Thoracic aorta (tissue), 2 donors: ENCODE measurements around the gene CIB2. TPM values are rescaled to one million over a fixed set of nuclear protein-coding genes. Genes with fewer than 3 reads are reported as not detected.
A peak's percentile ranks its signal among the peaks of the same experiment; 100 is the strongest.

ENCODE experiments used
- ATAC-seq: fragments of 150-250 bp; one replicate; pipeline ENCODE4 v1.8.0; 2017; ENCODE audit warnings: low read depth; ENCODE audit not compliant: insufficient number of reproducible peaks, low FRiP score
- DNase-seq: peaks from one replicate; pipeline ENCODE4 v3.0.0-alpha.2; 2020; ENCODE audit warnings: low spot score
- H3K27ac ChIP-seq, 2 donors: fragments of 200-600 bp; sonication (generic); 1 replicate in 1 of 2; 2 replicates in 1 of 2; pipeline ENCODE4 v1.5.1; 2016; ENCODE audit warnings: mild to moderate bottlenecking in 2 of 2, moderate library complexity in 2 of 2
- H3K27me3 ChIP-seq: fragments of 200-600 bp; sonication (generic); replicated peaks from 2 replicates; pipeline ENCODE4 v1.6.0; 2016; ENCODE audit warnings: mild to moderate bottlenecking; ENCODE audit not compliant: insufficient read depth
- H3K36me3 ChIP-seq: fragments of 200-600 bp; sonication (generic); one replicate; pipeline ENCODE4 v1.5.1; 2016
- H3K4me1 ChIP-seq, 2 donors: fragments of 200-600 bp; sonication (generic); 1 replicate in 1 of 2; 2 replicates in 1 of 2; pipeline versions ENCODE4 v1.5.1 to v1.6.0; 2016; ENCODE audit warnings: low read depth in 2 of 2, mild to moderate bottlenecking in 1 of 2; ENCODE audit not compliant: control insufficient read depth in 1 of 2
- H3K4me3 ChIP-seq: fragments of 200-600 bp; sonication (generic); 2 replicates; pipeline ENCODE4 v1.5.1; 2016; ENCODE audit warnings: mild to moderate bottlenecking
- H3K9me3 ChIP-seq: fragments of 200-600 bp; sonication (generic); 2 replicates; pipeline ENCODE4 v1.5.1; 2016
- total RNA-seq, 2 donors: library from RNA; depleted of rRNA; stranded (reverse); fragments of >200 nt; gene quantifications; one replicate each; pipeline versions ENCODE4 v1.1.0 to v1.2.3, GENCODE V29; 2016
- TF ChIP-seq, protein P1 (sequence below): fragments of 200-600 bp; sonication (generic); IDR thresholded peaks from one replicate; pipeline ENCODE4 v1.5.1; 2019; ENCODE audit warnings: antibody characterized with exemption

Gene CIB2
- total RNA-seq, 2 donors from 2014 or later = 1.2 to 7.9 TPM

DNA sequence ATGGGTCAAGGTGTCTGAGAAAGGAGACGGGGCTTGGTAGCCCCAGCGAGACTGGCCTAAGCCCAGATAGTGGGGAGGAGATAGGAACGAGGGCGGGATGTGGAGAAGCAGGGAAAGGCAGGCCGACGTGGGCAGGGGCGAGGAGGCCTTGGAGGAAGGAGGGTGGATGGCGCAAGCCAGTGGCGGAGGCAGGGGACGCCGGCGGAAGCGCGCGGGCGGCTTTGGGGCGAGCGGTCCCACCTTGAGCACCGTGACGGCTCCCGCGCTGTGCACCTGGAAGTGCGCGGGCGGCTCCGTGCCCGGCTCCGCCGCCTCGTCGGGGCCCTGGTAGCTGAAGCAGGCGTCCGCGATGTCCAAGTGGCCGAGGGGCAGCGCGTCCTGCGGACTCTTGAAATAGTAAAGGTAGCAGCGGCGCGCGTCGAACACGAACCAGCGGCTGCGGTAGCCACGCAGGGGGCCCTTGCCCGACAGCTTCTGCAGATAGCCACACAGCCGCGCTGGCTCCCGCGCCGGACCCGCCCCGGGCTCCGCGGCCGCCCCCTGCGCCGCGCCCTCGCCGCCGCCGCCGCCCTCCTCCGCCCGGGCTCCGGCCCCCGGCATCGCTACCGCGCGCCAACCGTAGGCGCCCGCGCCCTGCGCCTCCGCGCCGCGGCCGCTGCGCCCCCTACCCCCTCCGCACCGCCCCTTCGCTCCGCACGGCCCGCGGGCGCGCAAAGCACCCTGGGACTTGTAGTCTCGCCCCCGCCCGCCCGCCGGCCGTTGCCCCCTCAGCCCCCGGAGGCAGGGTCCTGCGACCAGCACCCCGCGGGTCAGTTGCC, 54.0 kb downstream of the CIB2 start, which contains the start of gene TBC1D2B:
Gene TBC1D2B (minus strand): TSS at position 659 of the 818 bp plus-strand sequence. CDS start 59 bp downstream, at position 600.
- peak within 1 kb of the TSS; percentile 77 to 88 for H3K27ac ChIP-seq
- no peaks in the 10 kb centered on the region for H3K27me3 ChIP-seq
- H3K9me3 ChIP-seq = no peaks in the 10 kb centered on the region
- ATAC-seq = no peak
- H3K4me3 ChIP-seq = peak within 1 kb of the TSS; percentile 94
- no peak for DNase-seq
- H3K36me3 ChIP-seq = no peaks in the 10 kb centered on the region
- H3K4me1 ChIP-seq = peaks cover 19 to 48% of the 10 kb centered on the region in 2 donors
- TF ChIP-seq, protein P1, sequence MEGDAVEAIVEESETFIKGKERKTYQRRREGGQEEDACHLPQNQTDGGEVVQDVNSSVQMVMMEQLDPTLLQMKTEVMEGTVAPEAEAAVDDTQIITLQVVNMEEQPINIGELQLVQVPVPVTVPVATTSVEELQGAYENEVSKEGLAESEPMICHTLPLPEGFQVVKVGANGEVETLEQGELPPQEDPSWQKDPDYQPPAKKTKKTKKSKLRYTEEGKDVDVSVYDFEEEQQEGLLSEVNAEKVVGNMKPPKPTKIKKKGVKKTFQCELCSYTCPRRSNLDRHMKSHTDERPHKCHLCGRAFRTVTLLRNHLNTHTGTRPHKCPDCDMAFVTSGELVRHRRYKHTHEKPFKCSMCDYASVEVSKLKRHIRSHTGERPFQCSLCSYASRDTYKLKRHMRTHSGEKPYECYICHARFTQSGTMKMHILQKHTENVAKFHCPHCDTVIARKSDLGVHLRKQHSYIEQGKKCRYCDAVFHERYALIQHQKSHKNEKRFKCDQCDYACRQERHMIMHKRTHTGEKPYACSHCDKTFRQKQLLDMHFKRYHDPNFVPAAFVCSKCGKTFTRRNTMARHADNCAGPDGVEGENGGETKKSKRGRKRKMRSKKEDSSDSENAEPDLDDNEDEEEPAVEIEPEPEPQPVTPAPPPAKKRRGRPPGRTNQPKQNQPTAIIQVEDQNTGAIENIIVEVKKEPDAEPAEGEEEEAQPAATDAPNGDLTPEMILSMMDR = no peak

DNA sequence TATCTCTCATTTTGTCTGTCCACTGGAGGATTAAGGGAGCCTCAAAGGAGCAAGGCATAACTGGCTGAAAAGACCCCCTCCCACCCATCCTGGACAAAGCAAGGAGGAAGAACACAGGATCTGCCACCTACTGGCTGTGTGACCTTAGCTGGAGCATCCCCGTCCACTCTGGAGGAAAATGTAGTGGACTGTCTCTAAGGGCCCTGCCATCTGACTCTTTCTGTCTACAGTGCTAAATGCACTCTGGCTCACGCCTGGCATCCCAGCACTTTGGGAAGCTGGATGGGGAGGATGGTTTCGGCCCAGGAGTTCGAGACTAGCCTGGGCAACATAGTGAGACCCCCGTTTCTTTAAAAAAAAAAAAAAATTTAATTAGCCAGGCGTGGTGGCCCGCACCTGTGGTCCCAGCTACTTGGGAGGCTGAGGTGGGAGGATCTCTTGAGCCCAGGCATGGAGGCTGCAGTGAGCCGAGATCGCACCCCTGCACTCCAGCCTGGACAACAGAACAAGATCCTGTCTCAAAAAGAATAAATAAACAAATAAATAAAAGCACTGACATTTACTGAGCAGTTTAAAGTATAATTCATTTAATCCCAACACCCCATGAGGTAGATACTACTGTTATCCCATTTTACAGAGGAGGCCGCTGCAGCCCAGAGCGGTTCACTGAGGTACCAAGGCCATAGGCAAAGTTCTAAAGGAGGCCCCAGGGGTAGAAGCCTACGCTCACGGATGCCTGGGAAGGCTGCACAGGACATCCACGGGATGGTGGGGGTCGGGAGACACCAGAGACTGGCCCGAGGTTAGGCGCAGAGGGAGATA, 54.8 kb downstream of the CIB2 start:
- H3K9me3 ChIP-seq = no peaks in the 10 kb centered on the region
- H3K4me1 ChIP-seq = peaks cover 25 to 57% of the 10 kb centered on the region in 2 donors
- no peaks in the 10 kb centered on the region for H3K27me3 ChIP-seq
- peak overlapping the region; percentile 77 to 88 for H3K27ac ChIP-seq
- DNase-seq (no peak), ATAC-seq (no peak)
- TF ChIP-seq, protein P1 = no peak
- peak overlapping the region; percentile 94 for H3K4me3 ChIP-seq
- H3K36me3 ChIP-seq = no peaks in the 10 kb centered on the region

DNA sequence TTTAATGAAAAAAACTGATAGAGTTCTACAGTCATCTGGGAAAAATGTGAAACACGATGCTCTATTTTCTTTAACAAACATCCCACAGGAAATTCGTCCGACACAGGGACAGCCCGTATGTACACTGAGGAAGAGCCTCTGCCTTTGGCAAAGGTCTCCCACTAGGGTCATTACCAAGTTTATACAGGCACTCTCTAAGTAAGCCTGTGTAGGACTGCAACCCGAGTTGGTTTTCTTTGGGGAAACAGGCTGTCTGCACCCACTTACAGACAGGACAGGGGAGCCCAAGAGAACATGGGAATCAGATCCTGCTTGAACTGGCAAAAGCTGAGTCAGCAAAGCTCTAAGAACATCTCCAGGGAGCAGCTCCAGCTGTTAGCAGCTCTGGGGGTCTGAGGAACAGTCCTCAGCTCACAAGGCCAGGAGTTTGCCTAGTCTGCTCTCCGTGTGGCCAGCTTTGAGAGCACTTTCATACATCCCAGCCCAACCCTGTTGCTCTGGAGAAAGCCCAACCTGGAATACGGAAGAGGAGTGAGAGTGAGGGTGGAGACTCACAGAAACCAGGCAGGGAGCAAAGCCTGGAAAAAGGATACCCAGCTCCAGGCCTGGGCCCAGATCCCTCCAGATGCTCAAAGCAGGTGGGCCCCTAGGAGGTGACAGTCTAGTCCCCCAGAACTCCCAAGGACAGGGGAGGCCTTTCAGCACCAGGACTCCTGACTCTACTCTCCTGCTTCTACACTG, 55.6 kb downstream of the CIB2 start:
- H3K27ac ChIP-seq = peak overlapping the region; percentile 77 to 88
- H3K9me3 ChIP-seq = no peaks in the 10 kb centered on the region
- no peaks in the 10 kb centered on the region for H3K27me3 ChIP-seq
- ATAC-seq = peak; percentile 77
- DNase-seq = no peak
- peaks cover 32 to 64% of the 10 kb centered on the region in 2 donors for H3K4me1 ChIP-seq
- no peaks in the 10 kb centered on the region for H3K36me3 ChIP-seq
- TF ChIP-seq, protein P1 = no peak
- peak overlapping the region; percentile 94 for H3K4me3 ChIP-seq

DNA sequence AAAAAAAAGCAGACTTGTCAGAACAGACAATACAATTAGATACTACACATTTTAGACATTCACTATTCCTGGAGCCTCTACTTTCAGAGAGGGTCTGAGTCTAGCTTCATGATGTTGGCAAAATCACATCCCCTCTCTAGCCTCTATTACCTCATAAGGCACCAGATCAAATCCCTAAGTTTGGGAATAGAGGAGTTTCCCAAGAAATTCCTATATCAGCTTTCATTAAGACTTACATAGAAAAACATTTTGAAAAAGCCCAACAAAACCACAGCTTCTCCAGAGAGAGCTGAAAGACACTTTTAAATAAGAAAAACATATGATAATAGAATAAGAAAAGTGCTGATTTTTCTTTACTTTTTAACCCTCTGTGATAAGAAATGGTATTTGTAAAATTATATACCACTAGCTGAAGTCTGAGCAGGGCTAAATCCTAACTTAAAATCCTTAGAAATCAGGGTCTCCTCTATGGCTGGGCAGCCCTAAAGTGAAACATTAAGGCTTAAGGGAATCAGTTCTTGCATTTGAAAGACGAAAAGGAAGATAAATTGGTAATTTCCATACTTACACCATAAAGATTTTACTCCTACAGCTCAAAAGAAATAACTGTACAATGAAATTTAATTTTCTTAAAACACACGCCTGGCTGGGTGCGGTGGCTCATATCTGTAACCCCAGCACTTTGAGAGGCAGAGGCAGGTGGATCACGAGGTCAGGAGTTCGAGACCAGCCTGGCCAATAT, 58.0 kb downstream of the CIB2 start:
- no peak for DNase-seq
- H3K4me3 ChIP-seq = no peak overlapping the region

More for the DNA sequence above, 58.0 kb downstream of the CIB2 start:
- Histone ChIP-seq H3K9me3 (no peaks in the 10 kb centered on the region), H3K4me1 (peaks cover 47 to 87% of the 10 kb centered on the region in 2 donors), H3K36me3 (no peaks in the 10 kb centered on the region), H3K27ac (peak overlapping the region; percentile 4 to 54), H3K27me3 (no peaks in the 10 kb centered on the region)
- no peak for ATAC-seq
- TF ChIP-seq, protein P1 = no peak
